Tracheal epithelial cell (primary cell): ENCODE measurements around the gene NPLOC4. TPM values are rescaled to one million over a fixed set of nuclear protein-coding genes. Genes with fewer than 3 reads are reported as not detected.

Experiments
- total RNA-seq: library from RNA; depleted of rRNA; stranded (reverse); fragments of >200 nt; gene quantifications from 2 replicates; pipeline ENCODE4 v1.2.1, GENCODE V29; 2014

NPLOC4 gene
- total RNA-seq: 44.3 and 48.9 TPM in 2 replicates

GRCh38 chr17:81636505-81637288, at the start of gene NPLOC4, which contains the start of gene TSPAN10:
Gene NPLOC4 (minus strand): TSS chr17:81637112. CDS start chr17:81636930, 182 bp downstream.
Gene TSPAN10 (plus strand): TSS chr17:81637196. CDS start chr17:81642413, 5,217 bp downstream.

GRCh38 chr17:81683584-81684441, 46.9 kb upstream of the NPLOC4 start, which contains the start of the genes ARL16 and HGS:
Gene ARL16 (minus strand): TSS chr17:81683797. CDS start chr17:81683753, 44 bp downstream.
Gene HGS (plus strand): TSS chr17:81684011. CDS start chr17:81684067, 56 bp downstream.

GRCh38 chr17:81666342-81667191, 29.7 kb upstream of the NPLOC4 start, which contains the start of the genes CCDC137 and OXLD1:
Gene CCDC137 (plus strand): TSS chr17:81666737. CDS start chr17:81666767, 30 bp downstream.
Gene OXLD1 (minus strand): TSS chr17:81666605. CDS start chr17:81666577, 28 bp downstream.

GRCh38 chr17:81656118-81656743, 19.3 kb upstream of the NPLOC4 start, which contains the start of gene PDE6G:
Gene PDE6G (minus strand): TSS chr17:81656542. CDS start chr17:81653305, 3,237 bp downstream.

GRCh38 chr17:81552244-81553017, 84.5 kb downstream of the NPLOC4 start, which contains the start of gene FAAP100:
Gene FAAP100 (minus strand): TSS chr17:81552353. CDS start chr17:81552330, 23 bp downstream.

GRCh38 chr17:81527591-81528383, 109.1 kb downstream of the NPLOC4 start, which contains the start of gene FSCN2:
Gene FSCN2 (plus strand): TSS chr17:81528377. CDS start chr17:81528532, 155 bp downstream.

GRCh38 chr17:81512562-81513371, 124.1 kb downstream of the NPLOC4 start, which contains the start of gene ACTG1:
Gene ACTG1 (minus strand): TSS chr17:81512799. CDS start chr17:81512354, 445 bp downstream.

Other genes with a start within 250 kb of the NPLOC4 start
- gene BAHCC1, start 241.7 kb downstream of the NPLOC4 start, total RNA-seq: 1.5 and 1.7 TPM in 2 replicates
- gene ACTG1, start 124.3 kb downstream of the NPLOC4 start, total RNA-seq: 1,714 and 6,233 TPM in 2 replicates
- under 0.01 and 1.9 TPM in 2 replicates for gene FSCN2, start 108.7 kb downstream of the NPLOC4 start, total RNA-seq
- 15.1 and 22.9 TPM in 2 replicates for gene FAAP100, start 84.8 kb downstream of the NPLOC4 start, total RNA-seq
- 0.21 and 0.48 TPM in 2 replicates for gene TSPAN10, start 84 bp upstream of the NPLOC4 start, total RNA-seq
- gene PDE6G, start 19.4 kb upstream of the NPLOC4 start, total RNA-seq: 0.72 TPM in 1 of 2 replicates, not detected in the other
- 57.8 and 61.0 TPM in 2 replicates for gene OXLD1, start 29.5 kb upstream of the NPLOC4 start, total RNA-seq
- 5.8 and 8.7 TPM in 2 replicates for gene CCDC137, start 29.6 kb upstream of the NPLOC4 start, total RNA-seq
- gene ARL16, start 46.7 kb upstream of the NPLOC4 start, total RNA-seq: 21.7 and 27.2 TPM in 2 replicates
- 91.4 and 114 TPM in 2 replicates for gene HGS, start 46.9 kb upstream of the NPLOC4 start, total RNA-seq
- gene MRPL12, start 66.3 kb upstream of the NPLOC4 start, total RNA-seq: 6.3 and 9.8 TPM in 2 replicates
- 27.9 and 34.5 TPM in 2 replicates for gene SLC25A10, start 75.2 kb upstream of the NPLOC4 start, total RNA-seq
- not detected in 2 replicates for gene GCGR, start 167.0 kb upstream of the NPLOC4 start, total RNA-seq
- gene MCRIP1, start 196.2 kb upstream of the NPLOC4 start, total RNA-seq: 31.5 and 63.1 TPM in 2 replicates
- gene PPP1R27, start 197.9 kb upstream of the NPLOC4 start, total RNA-seq: not detected in 2 replicates
- gene P4HB, start 223.4 kb upstream of the NPLOC4 start, total RNA-seq: 624 and 855 TPM in 2 replicates
- 124 and 148 TPM in 2 replicates for gene ARHGDIA, start 234.2 kb upstream of the NPLOC4 start, total RNA-seq